Stimulated activated CD4-positive, alpha-beta T cell treated with anti-CD3 and anti-CD28 coated beads, Interleukin-12 subunit alpha, Interleukin-12 subunit beta, amount 100 ng/mL, for 4 hours (primary cell): ENCODE data around the gene ADTRP.

Source experiments
- DNase-seq: peaks from one replicate; pipeline ENCODE4 v3.0.0-alpha.2; 2020

Gene ADTRP

GRCh38 chr6:11778648-11779328 is at the start of gene ADTRP:
Gene ADTRP (minus strand): TSS chr6:11778803. CDS start chr6:11778759, 44 bp downstream.
- DNase-seq, result no peak

- no peak for DNase-seq
Observed at GRCh38 chr6:11826779-11827178, 48.2 kb upstream of the ADTRP start.

GRCh38 chr6:11824986-11825385 is 46.4 kb upstream of the ADTRP start:
- DNase-seq, result no peak

GRCh38 chr6:11822346-11822745 is 43.7 kb upstream of the ADTRP start:
- no peak for DNase-seq

- no peak for DNase-seq
Observed at GRCh38 chr6:11821781-11822180, 43.2 kb upstream of the ADTRP start.

GRCh38 chr6:11820821-11821220 is 42.2 kb upstream of the ADTRP start:
- no peak for DNase-seq

- no peak for DNase-seq
Observed at GRCh38 chr6:11819486-11819885, 40.9 kb upstream of the ADTRP start.

GRCh38 chr6:11815231-11815630 is 36.6 kb upstream of the ADTRP start:
- DNase-seq, result no peak

- no peak for DNase-seq
Observed at GRCh38 chr6:11814819-11815218, 36.2 kb upstream of the ADTRP start.

GRCh38 chr6:11814106-11814505 is 35.5 kb upstream of the ADTRP start:
- no peak for DNase-seq

GRCh38 chr6:11813606-11814005 is 35.0 kb upstream of the ADTRP start:
- no peak for DNase-seq

GRCh38 chr6:11812951-11813350 is 34.3 kb upstream of the ADTRP start:
- no peak for DNase-seq

GRCh38 chr6:11812439-11812838 is 33.8 kb upstream of the ADTRP start:
- DNase-seq, result no peak

- no peak for DNase-seq
Observed at GRCh38 chr6:11811644-11812264, 33.2 kb upstream of the ADTRP start.

GRCh38 chr6:11810854-11811643 is 32.4 kb upstream of the ADTRP start:
- no peak for DNase-seq

- no peak for DNase-seq
Observed at GRCh38 chr6:11810039-11810541, 31.5 kb upstream of the ADTRP start.

GRCh38 chr6:11808054-11808453 is 29.5 kb upstream of the ADTRP start:
- DNase-seq, result no peak

- DNase-seq, result peak; percentile 10
Observed at GRCh38 chr6:11806561-11807317, 28.1 kb upstream of the ADTRP start.

- no peak for DNase-seq
Observed at GRCh38 chr6:11805259-11806053, 26.9 kb upstream of the ADTRP start.

- no peak for DNase-seq
Observed at GRCh38 chr6:11804701-11805100, 26.1 kb upstream of the ADTRP start.

GRCh38 chr6:11804135-11804534 is 25.5 kb upstream of the ADTRP start:
- DNase-seq, result no peak

- no peak for DNase-seq
Observed at GRCh38 chr6:11803591-11803971, 25.0 kb upstream of the ADTRP start.
